Measurements from ENCODE around the gene SLCO3A1.

DNA sequence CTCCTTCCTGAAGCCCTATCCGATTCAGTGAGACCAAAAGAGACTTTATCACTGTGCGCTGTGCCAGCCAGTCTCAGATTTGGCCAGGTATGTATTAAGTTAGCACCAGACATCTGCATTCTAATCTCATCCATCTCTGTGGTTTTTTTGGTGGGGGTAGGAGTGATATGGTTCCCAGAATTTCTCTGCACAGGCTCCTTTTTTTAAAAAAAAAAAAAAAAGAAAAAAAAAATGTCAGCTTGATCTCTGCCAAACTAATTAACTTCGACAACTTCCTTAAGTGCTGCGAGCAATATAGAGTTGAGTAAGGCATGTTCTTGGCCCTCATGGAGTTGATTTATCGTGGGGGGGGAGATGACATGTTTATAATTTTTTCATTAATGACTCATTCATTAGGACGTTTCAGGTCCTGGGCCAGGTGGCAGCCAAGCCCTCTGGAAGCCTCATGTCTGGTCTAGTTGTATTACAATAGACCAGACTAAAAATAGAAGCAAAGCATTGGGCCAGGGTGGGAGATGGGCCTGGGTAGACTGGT lies 12.9 kb downstream of the SLCO3A1 start:
- TF ChIP-seq TAF1 (IDR thresholded peaks at IDR 0.05; ENCODE audit: low read depth, low read length): no peak
- TF ChIP-seq MAX (IDR thresholded peaks at IDR 0.05): no peak
- TF ChIP-seq GTF2F1 (IDR thresholded peaks at IDR 0.05; ENCODE audit: borderline replicate concordance, low read depth, low read length): no peak
- TF ChIP-seq SRF (IDR thresholded peaks at IDR 0.05; ENCODE audit: low read depth, low read length): no peak
- TF ChIP-seq, protein P1, sequence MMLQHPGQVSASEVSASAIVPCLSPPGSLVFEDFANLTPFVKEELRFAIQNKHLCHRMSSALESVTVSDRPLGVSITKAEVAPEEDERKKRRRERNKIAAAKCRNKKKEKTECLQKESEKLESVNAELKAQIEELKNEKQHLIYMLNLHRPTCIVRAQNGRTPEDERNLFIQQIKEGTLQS (IDR thresholded peaks at IDR 0.05; ENCODE audit: insufficient read depth, low read depth, low read length): no peak
- no peak for TF ChIP-seq POLR2AphosphoS5 (IDR thresholded peaks at IDR 0.05; ENCODE audit: low read depth, low read length)
- no peak for TF ChIP-seq RAD21 (IDR thresholded peaks at IDR 0.05 in 1 of 2, conservative IDR thresholded peaks at IDR 0.05 in 1 of 2; ENCODE audit: low read depth in 2 of 2, low read length in 2 of 2)
- no peak for TF ChIP-seq KDM1A (IDR thresholded peaks at IDR 0.05; ENCODE audit: borderline replicate concordance, low read length)
- TF ChIP-seq, protein P2, sequence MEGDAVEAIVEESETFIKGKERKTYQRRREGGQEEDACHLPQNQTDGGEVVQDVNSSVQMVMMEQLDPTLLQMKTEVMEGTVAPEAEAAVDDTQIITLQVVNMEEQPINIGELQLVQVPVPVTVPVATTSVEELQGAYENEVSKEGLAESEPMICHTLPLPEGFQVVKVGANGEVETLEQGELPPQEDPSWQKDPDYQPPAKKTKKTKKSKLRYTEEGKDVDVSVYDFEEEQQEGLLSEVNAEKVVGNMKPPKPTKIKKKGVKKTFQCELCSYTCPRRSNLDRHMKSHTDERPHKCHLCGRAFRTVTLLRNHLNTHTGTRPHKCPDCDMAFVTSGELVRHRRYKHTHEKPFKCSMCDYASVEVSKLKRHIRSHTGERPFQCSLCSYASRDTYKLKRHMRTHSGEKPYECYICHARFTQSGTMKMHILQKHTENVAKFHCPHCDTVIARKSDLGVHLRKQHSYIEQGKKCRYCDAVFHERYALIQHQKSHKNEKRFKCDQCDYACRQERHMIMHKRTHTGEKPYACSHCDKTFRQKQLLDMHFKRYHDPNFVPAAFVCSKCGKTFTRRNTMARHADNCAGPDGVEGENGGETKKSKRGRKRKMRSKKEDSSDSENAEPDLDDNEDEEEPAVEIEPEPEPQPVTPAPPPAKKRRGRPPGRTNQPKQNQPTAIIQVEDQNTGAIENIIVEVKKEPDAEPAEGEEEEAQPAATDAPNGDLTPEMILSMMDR (IDR thresholded peaks at IDR 0.05; ENCODE audit: control extremely low read depth in 1 of 3, insufficient read depth in 1 of 3, low read depth in 1 of 3, low read length in 3 of 3): no peak
- TF ChIP-seq ZNF274 (IDR thresholded peaks at IDR 0.05; ENCODE audit: borderline replicate concordance, extremely low read depth, low read length): no peak
- TF ChIP-seq JUN (IDR thresholded peaks at IDR 0.05; ENCODE audit: low read depth, low read length): no peak
- no peak for TF ChIP-seq EP300 (IDR thresholded peaks at IDR 0.05; ENCODE audit: borderline replicate concordance in 1 of 2, low read depth in 2 of 2, low read length in 2 of 2)
- no peak for TF ChIP-seq HDAC6 (IDR thresholded peaks at IDR 0.05; ENCODE audit: low read depth, low read length)
- no peak for TF ChIP-seq CREB1 (IDR thresholded peaks at IDR 0.05)
